A172 (cell line): ENCODE measurements around the gene MDGA2. TPM values are rescaled to one million over a fixed set of nuclear protein-coding genes. Genes with fewer than 3 reads are reported as not detected.

ENCODE experiments used
- DNase-seq: peaks from one replicate; pipeline ENCODE4 v3.0.0-alpha.2; 2015; ENCODE audit warnings: low spot score
- total RNA-seq: library from RNA; depleted of rRNA; stranded (reverse); fragments of >200 nt; shearing (Covaris generic); gene quantifications from 2 replicates; pipeline ENCODE4 v1.2.3, GENCODE V29; 2014

MDGA2 gene
- total RNA-seq, 1 experiment from 2014 or later, result not detected

GRCh38 chr14:47490353-47490752 is 185.1 kb downstream of the MDGA2 start:
- no peak for DNase-seq

- no peak for DNase-seq
Observed at GRCh38 chr14:47485421-47485820, 190.0 kb downstream of the MDGA2 start.

- no peak for DNase-seq
Observed at GRCh38 chr14:47483449-47483848, 192.0 kb downstream of the MDGA2 start.

- DNase-seq, result no peak
Observed at GRCh38 chr14:47471075-47471474, 204.3 kb downstream of the MDGA2 start.

- no peak for DNase-seq
Observed at GRCh38 chr14:47466916-47467315, 208.5 kb downstream of the MDGA2 start.

- DNase-seq, result no peak
Observed at GRCh38 chr14:47454025-47454424, 221.4 kb downstream of the MDGA2 start.

GRCh38 chr14:47447076-47447475 is 228.3 kb downstream of the MDGA2 start:
- DNase-seq, result no peak

- DNase-seq, result peak; percentile 87
Observed at GRCh38 chr14:47442211-47442610, 233.2 kb downstream of the MDGA2 start.

- DNase-seq, result no peak
Observed at GRCh38 chr14:47439953-47440352, 235.5 kb downstream of the MDGA2 start.

GRCh38 chr14:47438650-47439140 is 236.7 kb downstream of the MDGA2 start:
- peak; percentile 78 for DNase-seq

- no peak for DNase-seq
Observed at GRCh38 chr14:47435331-47435965, 240.0 kb downstream of the MDGA2 start.

- DNase-seq, result no peak
Observed at GRCh38 chr14:47427629-47428028, 247.8 kb downstream of the MDGA2 start.

- no peak for DNase-seq
Observed at GRCh38 chr14:47425302-47425701, 250.1 kb downstream of the MDGA2 start.

GRCh38 chr14:47422191-47422590 is 253.2 kb downstream of the MDGA2 start:
- no peak for DNase-seq

GRCh38 chr14:47411523-47411922 is 263.9 kb downstream of the MDGA2 start:
- no peak for DNase-seq

- no peak for DNase-seq
Observed at GRCh38 chr14:47392326-47392725, 283.1 kb downstream of the MDGA2 start.

GRCh38 chr14:47390831-47391504 is 284.4 kb downstream of the MDGA2 start:
- no peak for DNase-seq

- no peak for DNase-seq
Observed at GRCh38 chr14:47389535-47389934, 285.9 kb downstream of the MDGA2 start.

- no peak for DNase-seq
Observed at GRCh38 chr14:47366006-47366405, 309.4 kb downstream of the MDGA2 start.

GRCh38 chr14:47365233-47365632 is 310.2 kb downstream of the MDGA2 start:
- no peak for DNase-seq

- DNase-seq, result no peak
Observed at GRCh38 chr14:47353186-47353585, 322.2 kb downstream of the MDGA2 start.

- no peak for DNase-seq
Observed at GRCh38 chr14:47346849-47347248, 328.6 kb downstream of the MDGA2 start.

GRCh38 chr14:47345016-47345415 is 330.4 kb downstream of the MDGA2 start:
- DNase-seq, result no peak
